Hepatocyte (in vitro differentiated cells): Measurements from ENCODE around the gene LBHD2. TPM values are rescaled to one million over a fixed set of nuclear protein-coding genes. Genes with fewer than 3 reads are reported as not detected.
"Not testable (repeated sequence)": the region's sequence is repeated elsewhere in the genome, so short reads cannot be mapped to it uniquely, and the experiment has no call there.

Source experiments
- DNase-seq: peaks from one replicate; pipeline ENCODE4 v3.0.0-alpha.2; 2016; ENCODE audit warnings: low spot score
- H2AFZ ChIP-seq: fragments of 200-600 bp; sonication (generic); 2 replicates; pipeline ENCODE4 v1.6.0; 2016; ENCODE audit warnings: antibody characterized with exemption, mild to moderate bottlenecking
- H3K27ac ChIP-seq: fragments of 200-600 bp; sonication (generic); 2 replicates; pipeline ENCODE4 v1.5.1; 2016; ENCODE audit warnings: mild to moderate bottlenecking
- H3K27me3 ChIP-seq: fragments of 200-600 bp; sonication (generic); 2 replicates; pipeline ENCODE4 v1.6.1; 2016
- H3K36me3 ChIP-seq: fragments of 200-600 bp; sonication (generic); replicated peaks from 2 replicates; pipeline ENCODE4 v1.5.1; 2016; ENCODE audit warnings: low read depth; ENCODE audit not compliant: insufficient read depth
- H3K4me1 ChIP-seq: fragments of 200-600 bp; sonication (generic); 2 replicates; pipeline ENCODE4 v1.5.1; 2016; ENCODE audit warnings: mild to moderate bottlenecking, moderate library complexity; ENCODE audit not compliant: insufficient read depth
- H3K4me2 ChIP-seq: fragments of 200-600 bp; sonication (generic); 2 replicates; pipeline ENCODE4 v1.6.0; 2016
- H3K4me3 ChIP-seq: fragments of 200-600 bp; sonication (generic); 2 replicates; pipeline ENCODE4 v1.5.1; 2016; ENCODE audit warnings: mild to moderate bottlenecking
- H3K79me2 ChIP-seq: fragments of 200-600 bp; sonication (generic); 2 replicates; pipeline ENCODE4 v1.6.0; 2017; ENCODE audit warnings: mild to moderate bottlenecking
- H3K9me2 ChIP-seq: fragments of 200-600 bp; sonication (generic); replicated peaks from 2 replicates; pipeline ENCODE4 v1.6.0; 2017; ENCODE audit warnings: mild to moderate bottlenecking; ENCODE audit not compliant: insufficient read depth
- H3K9me3 ChIP-seq: fragments of 200-600 bp; sonication (generic); 2 replicates; pipeline ENCODE4 v1.5.1; 2016; ENCODE audit warnings: low read depth, mild to moderate bottlenecking
- H4K20me1 ChIP-seq: fragments of 200-600 bp; sonication (generic); 2 replicates; pipeline ENCODE4 v1.6.0; 2016; ENCODE audit warnings: mild to moderate bottlenecking; ENCODE audit not compliant: insufficient read depth, poor library complexity, severe bottlenecking
- EZH2 ChIP-seq: fragments of 200-600 bp; sonication (generic); IDR thresholded peaks from 2 replicates; pipeline ENCODE4 v1.6.1; 2016; ENCODE audit warnings: antibody characterized with exemption, mild to moderate bottlenecking, borderline replicate concordance
- EZH2phosphoT487 ChIP-seq: fragments of 200-600 bp; sonication (generic); IDR thresholded peaks from one replicate; pipeline ENCODE4 v1.6.1; 2018; ENCODE audit warnings: antibody characterized with exemption, mild to moderate bottlenecking, low read depth, moderate library complexity; ENCODE audit not compliant: unreplicated experiment, severe bottlenecking
- WGBS: methylation state at CpG from one replicate; pipeline ENCODE4 v1.1.6; 2016; ENCODE audit warnings: low lambda C conversion rate; ENCODE audit errors: missing lambda C conversion rate; 5-methylcytosine and 5-hydroxymethylcytosine counted together
- polyA plus RNA-seq: library from polyadenylated mRNA; unstranded; fragments of >200 nt; fragmentation: Nextera tagmentation; extraction: Ambion mirVana; gene quantifications from 2 replicates; pipeline ENCODE4 v1.2.1, GENCODE V29; 2016
- total RNA-seq: library from RNA; depleted of rRNA; stranded (reverse); fragments of >200 nt; gene quantifications from 2 replicates; pipeline ENCODE4 v1.2.3, GENCODE V29; 2014
- TF ChIP-seq, protein P1 (sequence below): fragments of 200-600 bp; sonication (generic); IDR thresholded peaks from 2 replicates; pipeline ENCODE4 v1.5.1; 2016; ENCODE audit warnings: antibody characterized with exemption, mild to moderate bottlenecking; ENCODE audit not compliant: poor library complexity

Gene LBHD2
- total and polyA plus RNA-seq, 2 experiments from 2014 or later, result 0.21 TPM; not detected in 1

DNA sequence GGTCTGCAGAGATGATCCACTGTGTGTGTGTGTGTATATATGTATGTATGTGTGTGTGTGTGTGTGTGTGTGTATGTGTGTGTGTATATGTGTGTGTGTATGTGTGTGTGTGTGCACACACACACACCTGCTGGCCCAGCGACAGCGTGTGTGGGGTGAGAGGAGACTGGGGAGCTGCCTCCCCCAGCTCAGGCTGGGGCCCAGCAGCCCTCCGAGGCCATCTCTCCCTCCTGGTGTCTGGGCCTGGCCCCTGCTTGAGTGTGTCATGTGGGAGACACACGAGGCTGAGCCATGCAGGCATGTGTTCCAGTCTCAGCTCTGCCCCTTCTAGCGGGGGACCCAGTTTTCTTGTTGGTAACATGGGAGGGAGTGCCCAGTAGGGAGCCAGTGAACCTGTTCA, 29.3 kb downstream of the LBHD2 start:
- Histone ChIP-seq H2AFZ (no peak overlapping the region), H3K9me3 (no peaks in the 10 kb centered on the region), H3K27me3 (no peaks in the 10 kb centered on the region), H3K27ac (no peak overlapping the region), H3K79me2 (no peaks in the 10 kb centered on the region), H3K4me3 (no peak overlapping the region), H3K9me2 (no peaks in the 10 kb centered on the region), H3K4me1 (peaks cover 19% of the 10 kb centered on the region), H3K4me2 (no peak overlapping the region), H3K36me3 (no peaks in the 10 kb centered on the region), H4K20me1 (no peaks in the 10 kb centered on the region)
- TF ChIP-seq EZH2phosphoT487 (no peak), EZH2 (no peak)
- TF ChIP-seq, protein P1, sequence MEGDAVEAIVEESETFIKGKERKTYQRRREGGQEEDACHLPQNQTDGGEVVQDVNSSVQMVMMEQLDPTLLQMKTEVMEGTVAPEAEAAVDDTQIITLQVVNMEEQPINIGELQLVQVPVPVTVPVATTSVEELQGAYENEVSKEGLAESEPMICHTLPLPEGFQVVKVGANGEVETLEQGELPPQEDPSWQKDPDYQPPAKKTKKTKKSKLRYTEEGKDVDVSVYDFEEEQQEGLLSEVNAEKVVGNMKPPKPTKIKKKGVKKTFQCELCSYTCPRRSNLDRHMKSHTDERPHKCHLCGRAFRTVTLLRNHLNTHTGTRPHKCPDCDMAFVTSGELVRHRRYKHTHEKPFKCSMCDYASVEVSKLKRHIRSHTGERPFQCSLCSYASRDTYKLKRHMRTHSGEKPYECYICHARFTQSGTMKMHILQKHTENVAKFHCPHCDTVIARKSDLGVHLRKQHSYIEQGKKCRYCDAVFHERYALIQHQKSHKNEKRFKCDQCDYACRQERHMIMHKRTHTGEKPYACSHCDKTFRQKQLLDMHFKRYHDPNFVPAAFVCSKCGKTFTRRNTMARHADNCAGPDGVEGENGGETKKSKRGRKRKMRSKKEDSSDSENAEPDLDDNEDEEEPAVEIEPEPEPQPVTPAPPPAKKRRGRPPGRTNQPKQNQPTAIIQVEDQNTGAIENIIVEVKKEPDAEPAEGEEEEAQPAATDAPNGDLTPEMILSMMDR, result no peak
- no peak for DNase-seq
- WGBS, result 84% methylated on average over 5 of the region's 5 CpGs

DNA sequence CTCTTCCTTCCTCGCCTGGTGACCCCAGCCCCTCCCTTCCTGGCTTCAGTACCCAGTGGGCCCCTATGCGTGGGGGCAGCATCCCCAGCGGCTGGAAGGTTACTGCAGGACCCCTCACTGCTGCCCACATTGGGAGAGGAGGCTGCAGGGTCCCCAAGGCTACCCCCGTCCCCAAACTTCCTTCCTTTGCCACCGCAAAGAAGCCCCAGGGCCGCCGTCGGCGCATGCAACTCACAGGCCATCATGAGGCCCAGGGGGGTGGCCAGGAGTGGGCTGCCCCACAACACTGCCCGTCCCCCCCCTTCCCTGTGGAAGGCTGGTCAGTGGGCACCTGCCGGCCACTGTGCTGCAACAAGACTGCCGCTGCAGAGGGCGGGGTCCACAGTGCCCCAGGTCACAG, 29.8 kb downstream of the LBHD2 start:
- no peak overlapping the region for H3K4me2 ChIP-seq
- H3K27me3 ChIP-seq, result no peaks in the 10 kb centered on the region
- no peaks in the 10 kb centered on the region for H3K36me3 ChIP-seq
- no peak overlapping the region for H3K4me3 ChIP-seq
- H4K20me1 ChIP-seq, result no peaks in the 10 kb centered on the region
- peaks cover 19% of the 10 kb centered on the region for H3K4me1 ChIP-seq
- TF ChIP-seq EZH2phosphoT487, result no peak
- TF ChIP-seq, protein P1, result no peak
- TF ChIP-seq EZH2, result no peak
- H3K27ac ChIP-seq, result no peak overlapping the region
- no peak for DNase-seq
- no peaks in the 10 kb centered on the region for H3K79me2 ChIP-seq
- WGBS, result 89% methylated on average over 11 of the region's 13 CpGs
- H3K9me2 ChIP-seq, result no peaks in the 10 kb centered on the region
- no peaks in the 10 kb centered on the region for H3K9me3 ChIP-seq
- H2AFZ ChIP-seq, result no peak overlapping the region

DNA sequence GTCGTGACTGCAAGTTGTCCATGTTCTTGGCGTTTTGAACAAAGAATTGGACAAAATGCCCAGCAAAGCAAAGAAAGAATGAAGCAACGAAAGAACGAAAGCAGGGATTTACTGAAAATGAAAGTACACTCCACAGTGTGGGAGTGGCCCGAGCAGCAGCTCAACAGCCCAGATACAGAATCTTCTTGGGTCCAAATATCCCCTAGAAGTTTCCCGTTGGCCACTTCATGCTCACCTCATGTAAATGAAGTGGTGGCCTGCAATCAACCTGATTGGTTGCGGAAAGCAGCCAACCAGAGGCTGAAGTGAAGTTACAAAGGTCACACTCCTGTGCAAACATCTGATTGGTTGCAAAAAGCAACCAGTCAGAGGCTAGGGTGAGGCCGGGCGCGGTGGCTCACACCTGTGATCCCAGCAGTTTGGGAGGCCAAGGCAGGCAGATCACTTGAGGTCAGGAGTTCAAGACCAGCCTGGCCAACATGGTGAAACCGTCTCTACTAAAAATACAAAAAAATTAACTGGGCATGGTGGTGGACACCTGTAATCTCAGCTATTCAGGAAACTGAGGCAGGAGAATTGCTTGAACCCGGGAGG, 31.2 kb downstream of the LBHD2 start:
- WGBS, result 85% methylated on average over 12 of the region's 12 CpGs
- H3K4me2 ChIP-seq, H3K4me3 ChIP-seq, DNase-seq, H3K36me3 ChIP-seq, H3K27me3 ChIP-seq, H3K79me2 ChIP-seq, H2AFZ ChIP-seq, H3K9me3 ChIP-seq, H3K9me2 ChIP-seq, H4K20me1 ChIP-seq, H3K27ac ChIP-seq: not testable (repeated sequence)
- peaks cover 10% of the 10 kb centered on the region for H3K4me1 ChIP-seq

DNA sequence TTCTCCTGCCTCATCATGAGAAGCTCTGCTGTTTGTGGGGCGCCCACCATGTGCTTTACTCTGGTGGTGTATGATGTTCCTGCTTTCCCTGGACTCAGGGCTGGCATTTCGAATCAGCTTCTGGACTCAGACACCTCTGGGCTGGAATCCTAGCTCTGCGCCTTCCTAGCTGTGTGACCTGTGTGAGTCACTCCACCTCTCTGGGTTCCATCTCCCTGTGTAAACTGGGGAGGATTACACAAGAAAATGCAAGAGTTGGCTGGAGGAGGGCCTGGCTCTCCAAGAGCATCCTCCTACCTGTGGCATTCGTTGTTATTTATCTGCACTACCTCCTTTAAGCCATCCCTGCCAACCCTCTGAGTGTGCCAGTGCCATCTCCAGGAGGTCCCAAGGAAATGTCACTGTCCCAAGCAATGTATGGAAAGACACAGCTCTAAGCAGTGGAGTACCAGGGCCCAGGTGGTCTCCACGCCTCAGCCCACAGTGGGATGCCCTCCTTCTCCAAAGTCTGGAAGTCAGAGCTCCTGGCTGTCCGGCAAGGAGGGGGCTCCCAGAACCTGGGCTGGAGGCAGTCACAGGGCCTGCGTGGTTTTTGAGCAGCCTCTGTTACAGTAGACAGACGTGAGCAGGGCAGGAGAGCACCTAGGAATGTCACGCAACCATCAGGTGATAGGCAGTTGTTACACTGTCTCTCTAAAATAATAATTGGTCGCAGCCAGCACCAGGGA, 32.0 kb downstream of the LBHD2 start:
- Histone ChIP-seq H3K79me2 (no peaks in the 10 kb centered on the region), H2AFZ (no peak overlapping the region), H3K4me1 (peaks cover 3% of the 10 kb centered on the region), H3K4me3 (no peak overlapping the region), H3K36me3 (no peaks in the 10 kb centered on the region), H3K9me2 (no peaks in the 10 kb centered on the region), H4K20me1 (no peaks in the 10 kb centered on the region), H3K27ac (no peak overlapping the region), H3K27me3 (no peaks in the 10 kb centered on the region), H3K9me3 (no peaks in the 10 kb centered on the region), H3K4me2 (no peak overlapping the region)
- no peak for DNase-seq
- no peak for TF ChIP-seq EZH2
- no peak for TF ChIP-seq EZH2phosphoT487
- TF ChIP-seq, protein P1, result no peak
- WGBS, result 93% methylated on average over 10 of the region's 10 CpGs
